MCF 10A (cell line): ENCODE results near the gene GALNT1. TPM values are rescaled to one million over a fixed set of nuclear protein-coding genes. Genes with fewer than 3 reads are reported as not detected.

Experiments used
- BruUV-seq: library from RNA; stranded (reverse); fragments of 400-500 nt; replicated peaks from 2 replicates; lab custom pipeline; 2021; lab: Mats Ljungman, UMichigan
- CTCF ChIA-PET: fragments of 300-600 bp; sonication (Branson Sonifier 250); formaldehyde crosslinking; extraction: SDS; loops from one replicate; lab custom pipeline; 2021; ENCODE audit warnings: antibody characterized with exemption, inconsistent platforms; lab: Yijun Ruan, JAX
- POLR2A ChIA-PET: fragments of 300-600, 350-650 bp; sonication (Branson Sonifier 250); formaldehyde crosslinking; extraction: SDS; loops from one replicate; lab custom pipeline; 2020; ENCODE audit warnings: antibody characterized with exemption, inconsistent platforms; lab: Yijun Ruan, JAX
- DNase-seq: peaks from one replicate; pipeline ENCODE4 v3.0.0-alpha.2; 2018; ENCODE audit not compliant: unreplicated experiment
- H3K27ac Mint-ChIP-seq: one replicate; pipeline ENCODE4 v1.8.0; 2022; ENCODE audit warnings: mild to moderate bottlenecking, low read depth, mixed read lengths; ENCODE audit not compliant: unreplicated experiment
- H3K27me3 Mint-ChIP-seq: one replicate; pipeline ENCODE4 v1.8.0; 2022; ENCODE audit warnings: mixed read lengths; ENCODE audit not compliant: insufficient read depth, unreplicated experiment
- H3K36me3 Mint-ChIP-seq: one replicate; pipeline ENCODE4 v1.8.0; 2022; ENCODE audit warnings: mild to moderate bottlenecking, moderate library complexity, mixed read lengths; ENCODE audit not compliant: insufficient read depth, unreplicated experiment
- H3K4me1 Mint-ChIP-seq: one replicate; pipeline ENCODE4 v1.8.0; 2022; ENCODE audit warnings: mixed read lengths; ENCODE audit not compliant: insufficient read depth, unreplicated experiment
- H3K4me3 Mint-ChIP-seq: one replicate; pipeline ENCODE4 v1.8.0; 2022; ENCODE audit warnings: mild to moderate bottlenecking, moderate library complexity, mixed read lengths; ENCODE audit not compliant: unreplicated experiment
- H3K9me3 Mint-ChIP-seq: one replicate; pipeline ENCODE4 v1.8.0; 2022; ENCODE audit warnings: mixed read lengths; ENCODE audit not compliant: unreplicated experiment
- intact Hi-C: fragments of 100-400 bp; cut with micrococcal nuclease; formaldehyde crosslinking; loops from 2 replicates; pipeline ENCODE4 v1.14.1; 2022
- total RNA-seq: library from RNA; stranded (reverse); gene quantifications from 2 replicates; pipeline ENCODE4 v1.2.3, GENCODE V29; 2022
- TF ChIP-seq, protein P1 (sequence below): fragments of 200-600 bp; IDR thresholded peaks from one replicate; pipeline ENCODE4 v1.8.0; 2022; ENCODE audit warnings: antibody characterized with exemption, mild to moderate bottlenecking; ENCODE audit not compliant: unreplicated experiment

The GALNT1 gene
- total RNA-seq, 1 experiment from 2014 or later: 71.0 TPM

- DNase-seq: no peak
- intact Hi-C loops: no loop called here
- Mint-ChIP-seq H3K36me3 (no peaks in the 10 kb centered on the region), H3K27me3 (peaks cover 13% of the 10 kb centered on the region), H3K4me1 (no peaks in the 10 kb centered on the region), H3K27ac (no peak overlapping the region), H3K4me3 (no peak overlapping the region), H3K9me3 (peaks cover 9% of the 10 kb centered on the region)
- no TSS peak for BruUV-seq
- ChIA-PET POLR2A (interaction anchor here (0.6 kb wide), 1 partner anchor 519 kb away, joined by 4 read pairs; no protein-coding TSS in a partner anchor), CTCF (interaction anchor here (0.6 to 2.3 kb wide), 8 partner anchors 170 to 966 kb away, joined by 3 to 6 read pairs (median 3); no protein-coding TSS in a partner anchor)
- TF ChIP-seq, protein P1, sequence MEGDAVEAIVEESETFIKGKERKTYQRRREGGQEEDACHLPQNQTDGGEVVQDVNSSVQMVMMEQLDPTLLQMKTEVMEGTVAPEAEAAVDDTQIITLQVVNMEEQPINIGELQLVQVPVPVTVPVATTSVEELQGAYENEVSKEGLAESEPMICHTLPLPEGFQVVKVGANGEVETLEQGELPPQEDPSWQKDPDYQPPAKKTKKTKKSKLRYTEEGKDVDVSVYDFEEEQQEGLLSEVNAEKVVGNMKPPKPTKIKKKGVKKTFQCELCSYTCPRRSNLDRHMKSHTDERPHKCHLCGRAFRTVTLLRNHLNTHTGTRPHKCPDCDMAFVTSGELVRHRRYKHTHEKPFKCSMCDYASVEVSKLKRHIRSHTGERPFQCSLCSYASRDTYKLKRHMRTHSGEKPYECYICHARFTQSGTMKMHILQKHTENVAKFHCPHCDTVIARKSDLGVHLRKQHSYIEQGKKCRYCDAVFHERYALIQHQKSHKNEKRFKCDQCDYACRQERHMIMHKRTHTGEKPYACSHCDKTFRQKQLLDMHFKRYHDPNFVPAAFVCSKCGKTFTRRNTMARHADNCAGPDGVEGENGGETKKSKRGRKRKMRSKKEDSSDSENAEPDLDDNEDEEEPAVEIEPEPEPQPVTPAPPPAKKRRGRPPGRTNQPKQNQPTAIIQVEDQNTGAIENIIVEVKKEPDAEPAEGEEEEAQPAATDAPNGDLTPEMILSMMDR: no peak
These were observed 150.2 kb downstream of the GALNT1 start for GRCh38 chr18:35731701-35732100.

DNA sequence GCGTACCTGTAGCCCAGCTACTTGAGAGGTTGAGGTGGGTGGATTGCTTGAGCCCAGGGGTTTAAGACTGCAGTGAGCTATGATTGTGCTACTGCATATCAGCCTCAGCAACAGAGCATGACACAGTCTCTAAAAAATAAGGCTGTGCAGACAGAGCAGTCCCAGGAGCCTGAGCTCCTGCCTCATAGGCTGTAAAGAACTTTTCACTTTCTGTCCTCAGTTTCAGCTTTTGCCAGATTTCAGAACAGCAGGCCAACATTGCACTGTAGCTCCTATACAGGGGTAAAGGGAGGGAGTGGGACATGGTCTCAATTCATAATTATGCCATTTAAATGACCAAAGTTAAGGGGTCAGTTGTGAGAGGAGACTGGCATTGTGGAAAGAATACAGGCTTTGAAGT lies 150.6 kb downstream of the GALNT1 start:
- CTCF ChIA-PET: interaction anchor here (0.6 to 2.3 kb wide), 7 partner anchors 34 to 965 kb away, joined by 3 to 6 read pairs (median 3); no protein-coding TSS in a partner anchor
- intact Hi-C loops: no loop called here
- H3K4me3 Mint-ChIP-seq: no peak overlapping the region
- H3K27ac Mint-ChIP-seq: no peak overlapping the region
- H3K27me3 Mint-ChIP-seq: peaks cover 8% of the 10 kb centered on the region
- no TSS peak for BruUV-seq
- no peaks in the 10 kb centered on the region for H3K4me1 Mint-ChIP-seq
- TF ChIP-seq, protein P1: no peak
- POLR2A ChIA-PET: interaction anchor here (0.6 kb wide), 1 partner anchor 519 kb away, joined by 4 read pairs; no protein-coding TSS in a partner anchor
- H3K9me3 Mint-ChIP-seq: peaks cover 9% of the 10 kb centered on the region
- DNase-seq: no peak
- no peaks in the 10 kb centered on the region for H3K36me3 Mint-ChIP-seq

- DNase-seq: no peak
- POLR2A ChIA-PET: no interaction called here
- intact Hi-C loops: no loop called here
- H3K4me3 Mint-ChIP-seq: no peak overlapping the region
- H3K4me1 Mint-ChIP-seq: no peaks in the 10 kb centered on the region
- TF ChIP-seq, protein P1: no peak
- no TSS peak for BruUV-seq
- CTCF ChIA-PET: interaction anchor here (0.6 to 2.3 kb wide), 4 partner anchors 34 to 346 kb away, joined by 3 to 6 read pairs (median 4); no protein-coding TSS in a partner anchor
- H3K27me3 Mint-ChIP-seq: peaks cover 3% of the 10 kb centered on the region
- H3K9me3 Mint-ChIP-seq: peaks cover 9% of the 10 kb centered on the region
- H3K36me3 Mint-ChIP-seq: no peaks in the 10 kb centered on the region
- H3K27ac Mint-ChIP-seq: no peak overlapping the region
These were observed 151.1 kb downstream of the GALNT1 start for GRCh38 chr18:35732636-35733035.

DNA sequence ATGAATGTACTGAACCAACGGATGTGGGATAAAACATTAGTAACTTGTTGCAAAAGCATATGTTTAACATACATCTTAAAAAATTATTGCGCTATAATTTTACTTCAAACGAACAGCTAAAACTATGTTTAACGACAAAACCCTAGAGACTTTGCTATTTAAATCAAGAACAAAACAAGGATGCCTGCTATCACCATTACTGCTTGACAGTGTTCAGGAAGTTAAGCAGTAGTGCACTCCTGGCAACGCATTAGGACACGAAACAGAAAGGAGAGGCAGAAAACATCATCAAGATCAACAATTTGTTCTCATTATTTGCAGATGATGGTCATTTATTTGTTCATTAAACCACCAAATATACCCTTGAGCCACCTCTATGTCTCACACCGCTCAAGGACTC lies 151.9 kb downstream of the GALNT1 start:
- H3K4me1 Mint-ChIP-seq: no peaks in the 10 kb centered on the region
- no peak overlapping the region for H3K27ac Mint-ChIP-seq
- DNase-seq: no peak
- ChIA-PET CTCF (no interaction called here), POLR2A (no interaction called here)
- no peaks in the 10 kb centered on the region for H3K36me3 Mint-ChIP-seq
- intact Hi-C loops: no loop called here
- TF ChIP-seq, protein P1: no peak
- BruUV-seq: no TSS peak
- H3K9me3 Mint-ChIP-seq: peaks cover 9% of the 10 kb centered on the region
- H3K4me3 Mint-ChIP-seq: no peak overlapping the region
- H3K27me3 Mint-ChIP-seq: no peaks in the 10 kb centered on the region
